NK-92 treated with Interleukin-12 subunit alpha and Interleukin-12 subunit beta, amount 100 ng/mL, for 24 hours (cell line): ENCODE results near the gene SUGP2.

Experiments used
- DNase-seq: peaks from one replicate; lab custom pipeline; 2025; lab: John Stamatoyannopoulos, UW

Gene SUGP2

GRCh38 chr19:18951721-18952281, 81.5 kb downstream of the SUGP2 start:
- no peak for DNase-seq

- DNase-seq: no peak
Measured at GRCh38 chr19:18949858-18950257, 83.5 kb downstream of the SUGP2 start.

GRCh38 chr19:18948976-18949356, 84.4 kb downstream of the SUGP2 start:
- DNase-seq: no peak

- no peak for DNase-seq
Measured at GRCh38 chr19:18948075-18948975, 85.0 kb downstream of the SUGP2 start.

- no peak for DNase-seq
Measured at GRCh38 chr19:18946918-18947317, 86.4 kb downstream of the SUGP2 start.

GRCh38 chr19:18946335-18946734, 87.0 kb downstream of the SUGP2 start:
- no peak for DNase-seq

- no peak for DNase-seq
Measured at GRCh38 chr19:18945297-18945696, 88.0 kb downstream of the SUGP2 start.

GRCh38 chr19:18943465-18943864, 89.9 kb downstream of the SUGP2 start:
- no peak for DNase-seq

- no peak for DNase-seq
Measured at GRCh38 chr19:18942692-18943091, 90.6 kb downstream of the SUGP2 start.

GRCh38 chr19:18941628-18942354, 91.5 kb downstream of the SUGP2 start:
- no peak for DNase-seq
